ENCODE results near the gene TDRD10.

- TF ChIP-seq CTCF (IDR thresholded peaks at IDR 0.05) (no peak), USF2 (IDR thresholded peaks at IDR 0.05) (no peak), POLR2A (IDR thresholded peaks at IDR 0.05; ENCODE audit: low read length) (no peak), RFX5 (IDR thresholded peaks at IDR 0.05) (no peak)
These were observed 34.5 kb upstream of the TDRD10 start for GRCh38 chr1:154467434-154468102.

Measured in A549 (cell line).